ENCODE data around the gene RAD50. TPM values are rescaled to one million over a fixed set of nuclear protein-coding genes. Genes with fewer than 3 reads are reported as not detected.
"Not testable (repeated sequence)": the region's sequence is repeated elsewhere in the genome, so short reads cannot be mapped to it uniquely, and the experiment has no call there.

The RAD50 gene
- total RNA-seq, 1 donor from 2014 or later, result 55.8 TPM

DNA sequence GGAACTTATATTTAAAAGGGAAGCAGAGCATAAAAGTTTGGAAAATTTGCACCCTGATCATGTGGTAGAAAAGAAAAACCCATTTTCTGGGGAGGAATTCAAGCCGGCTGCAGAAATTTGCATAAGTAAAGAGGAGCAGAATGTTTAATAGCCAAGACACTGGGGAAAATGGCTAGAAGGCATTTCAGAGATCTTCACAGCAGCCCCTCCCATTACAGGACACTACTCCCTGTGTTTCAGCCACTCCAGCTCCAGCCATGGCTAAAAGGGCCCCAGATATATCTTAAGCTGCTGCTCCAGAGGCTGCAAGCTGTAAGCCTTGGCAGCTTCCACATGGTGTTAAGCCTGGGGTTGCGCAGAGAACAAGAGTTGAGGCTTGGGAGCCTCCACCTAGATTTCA is 7.8 kb downstream of the RAD50 start:
- H3K27me3 Mint-ChIP-seq (ENCODE audit: low read depth); H3K9me3 Mint-ChIP-seq; DNase-seq (ENCODE audit: low spot score); H3K4me3 Mint-ChIP-seq (ENCODE audit: low read depth); intact Hi-C loops (cut with micrococcal nuclease); H3K27ac Mint-ChIP-seq: not testable (repeated sequence)
- Mint-ChIP-seq H3K4me1 (ENCODE audit: low read depth) (peaks cover 32% of the 10 kb centered on the region), H3K36me3 (ENCODE audit: low read depth) (peaks cover 36% of the 10 kb centered on the region)

DNA sequence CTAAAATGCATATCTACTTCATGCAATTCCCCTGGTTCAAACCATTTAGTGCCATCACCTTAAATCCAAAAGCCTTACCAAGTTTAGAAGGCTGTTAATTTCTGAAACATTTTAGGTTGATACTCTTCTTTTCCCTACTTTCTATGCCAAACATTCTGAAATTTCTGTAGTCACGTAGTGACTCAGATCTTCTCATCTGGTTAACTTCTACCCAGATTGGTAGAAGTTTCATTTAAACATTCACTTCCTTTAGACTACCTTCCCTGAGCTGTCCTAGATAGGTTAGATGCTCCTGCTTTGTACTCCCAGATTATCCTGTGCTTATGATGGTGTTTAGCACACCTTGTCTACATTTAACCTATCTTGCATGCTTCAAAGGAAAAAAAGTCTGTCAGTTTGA is 9.9 kb downstream of the RAD50 start:
- Mint-ChIP-seq H3K4me1 (ENCODE audit: low read depth) (peaks cover 44% of the 10 kb centered on the region), H3K27me3 (ENCODE audit: low read depth) (no peaks in the 10 kb centered on the region), H3K36me3 (ENCODE audit: low read depth) (peaks cover 53% of the 10 kb centered on the region), H3K27ac (peak overlapping the region; percentile 44), H3K4me3 (ENCODE audit: low read depth) (peak overlapping the region; percentile 0), H3K9me3 (peaks cover 8% of the 10 kb centered on the region)
- intact Hi-C loops (cut with micrococcal nuclease), result loop anchor here (5.0 kb wide), 2 partner anchors 39 to 71 kb away; no protein-coding TSS in a partner anchor
- no peak for DNase-seq (ENCODE audit: low spot score)

DNA sequence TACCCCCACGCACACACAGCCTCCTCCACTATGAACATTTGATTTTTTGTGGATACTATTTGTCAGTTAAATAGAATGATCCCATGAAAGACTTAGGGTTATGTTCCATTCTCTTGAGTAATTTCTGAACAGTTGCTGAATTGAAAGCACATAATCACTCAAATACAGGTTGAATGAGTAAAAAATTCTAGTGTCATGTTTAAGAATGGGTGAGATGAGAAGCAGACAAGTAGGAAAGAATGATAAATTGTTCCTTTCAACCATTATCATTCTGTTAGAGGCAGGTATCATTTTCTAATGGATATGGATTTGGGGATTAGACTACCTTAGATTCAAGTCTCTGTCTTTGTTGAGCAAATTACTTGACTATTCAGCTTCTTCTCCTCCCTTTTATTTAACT is 19.3 kb downstream of the RAD50 start:
- DNase-seq (ENCODE audit: low spot score), result no peak
- Mint-ChIP-seq H3K9me3 (peaks cover 8% of the 10 kb centered on the region), H3K36me3 (ENCODE audit: low read depth) (peaks cover 80% of the 10 kb centered on the region), H3K4me1 (ENCODE audit: low read depth) (peaks cover 25% of the 10 kb centered on the region), H3K4me3 (ENCODE audit: low read depth) (no peak overlapping the region), H3K27ac (peak overlapping the region; percentile 30), H3K27me3 (ENCODE audit: low read depth) (no peaks in the 10 kb centered on the region)
- intact Hi-C loops (cut with micrococcal nuclease), result no loop called here

DNA sequence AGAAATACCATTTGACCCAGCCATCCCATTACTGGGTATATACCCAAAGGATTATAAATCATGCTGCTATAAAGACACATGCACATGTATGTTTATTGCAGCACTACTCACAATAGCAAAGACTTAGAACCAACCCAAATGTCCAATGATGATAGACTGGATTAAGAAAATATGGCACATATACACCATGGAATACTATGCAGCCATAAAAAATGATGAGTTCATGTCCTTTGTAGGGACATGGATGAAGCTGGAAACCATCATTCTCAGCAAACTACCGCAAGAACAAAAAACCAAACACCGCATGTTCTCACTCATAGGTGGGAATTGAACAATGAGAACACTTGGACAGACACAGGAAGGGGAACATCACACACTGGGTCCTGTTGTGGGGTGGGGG is 27.8 kb downstream of the RAD50 start:
- H3K4me3 Mint-ChIP-seq (ENCODE audit: low read depth); H3K27ac Mint-ChIP-seq; DNase-seq (ENCODE audit: low spot score); intact Hi-C loops (cut with micrococcal nuclease); H3K27me3 Mint-ChIP-seq (ENCODE audit: low read depth); H3K9me3 Mint-ChIP-seq: not testable (repeated sequence)
- H3K4me1 Mint-ChIP-seq (ENCODE audit: low read depth), result peaks cover 14% of the 10 kb centered on the region
- H3K36me3 Mint-ChIP-seq (ENCODE audit: low read depth), result peaks cover 70% of the 10 kb centered on the region

DNA sequence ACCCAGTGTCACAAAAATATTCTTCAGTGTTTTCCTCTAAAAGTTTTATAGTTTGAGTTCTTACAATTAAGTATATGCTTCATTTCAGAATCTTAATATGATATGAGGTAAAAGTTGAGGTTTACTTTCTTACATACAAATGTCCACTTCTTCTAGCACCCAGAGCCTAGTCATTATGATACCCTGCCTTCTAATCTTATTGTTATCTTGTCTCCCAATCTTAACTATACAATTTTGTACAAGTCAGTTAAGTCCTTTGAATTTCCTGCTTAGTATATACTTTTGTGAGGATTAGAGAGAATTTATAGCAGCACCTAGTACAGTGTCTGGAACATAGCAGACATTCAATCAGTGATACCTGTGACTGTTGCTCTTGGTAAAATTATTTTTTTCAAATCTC is 29.3 kb downstream of the RAD50 start:
- DNase-seq (ENCODE audit: low spot score), result no peak
- Mint-ChIP-seq H3K4me1 (ENCODE audit: low read depth) (peaks cover 16% of the 10 kb centered on the region), H3K27me3 (ENCODE audit: low read depth) (no peaks in the 10 kb centered on the region), H3K27ac (peak overlapping the region; percentile 21), H3K9me3 (peaks cover 4% of the 10 kb centered on the region), H3K36me3 (ENCODE audit: low read depth) (peaks cover 80% of the 10 kb centered on the region), H3K4me3 (ENCODE audit: low read depth) (no peak overlapping the region)
- intact Hi-C loops (cut with micrococcal nuclease), result loop anchor here (2.0 kb wide), 1 partner anchor 51 kb away; no protein-coding TSS in a partner anchor

DNA sequence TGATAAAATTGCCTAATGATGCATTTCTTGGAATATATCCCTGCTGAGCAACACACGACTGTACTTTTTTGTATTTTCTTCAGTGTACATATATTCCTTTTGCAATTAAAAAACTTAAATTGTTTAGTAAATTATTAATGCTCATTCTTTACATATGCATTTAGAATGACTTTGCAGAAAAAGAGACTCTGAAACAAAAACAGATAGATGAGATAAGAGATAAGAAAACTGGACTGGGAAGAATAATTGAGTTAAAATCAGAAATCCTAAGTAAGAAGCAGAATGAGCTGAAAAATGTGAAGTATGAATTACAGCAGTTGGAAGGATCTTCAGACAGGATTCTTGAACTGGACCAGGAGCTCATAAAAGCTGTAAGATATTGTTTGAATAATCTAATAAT is 32.7 kb downstream of the RAD50 start:
- no peak overlapping the region for H3K27ac Mint-ChIP-seq
- peaks cover 76% of the 10 kb centered on the region for H3K36me3 Mint-ChIP-seq (ENCODE audit: low read depth)
- intact Hi-C loops (cut with micrococcal nuclease), result no loop called here
- H3K27me3 Mint-ChIP-seq (ENCODE audit: low read depth), result no peaks in the 10 kb centered on the region
- H3K9me3 Mint-ChIP-seq, result no peaks in the 10 kb centered on the region
- no peak overlapping the region for H3K4me3 Mint-ChIP-seq (ENCODE audit: low read depth)
- no peak for DNase-seq (ENCODE audit: low spot score)
- H3K4me1 Mint-ChIP-seq (ENCODE audit: low read depth), result peaks cover 27% of the 10 kb centered on the region

DNA sequence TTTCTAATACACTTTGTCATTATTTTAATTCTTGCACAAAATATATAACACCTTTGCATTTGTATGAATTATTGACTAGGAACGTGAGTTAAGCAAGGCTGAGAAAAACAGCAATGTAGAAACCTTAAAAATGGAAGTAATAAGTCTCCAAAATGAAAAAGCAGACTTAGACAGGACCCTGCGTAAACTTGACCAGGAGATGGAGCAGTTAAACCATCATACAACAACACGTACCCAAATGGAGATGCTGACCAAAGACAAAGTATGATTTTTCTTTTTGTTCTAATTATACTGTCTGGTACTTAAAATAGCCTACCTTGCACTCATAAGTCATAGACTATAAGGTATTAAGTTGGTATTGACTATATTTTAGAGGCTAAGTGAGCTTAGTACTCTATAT is 34.4 kb downstream of the RAD50 start:
- no peaks in the 10 kb centered on the region for H3K27me3 Mint-ChIP-seq (ENCODE audit: low read depth)
- no peak overlapping the region for H3K27ac Mint-ChIP-seq
- intact Hi-C loops (cut with micrococcal nuclease), result loop anchor here (5.0 kb wide), 1 partner anchor 211 kb away; no protein-coding TSS in a partner anchor
- no peak for DNase-seq (ENCODE audit: low spot score)
- H3K4me3 Mint-ChIP-seq (ENCODE audit: low read depth), result no peak overlapping the region
- H3K4me1 Mint-ChIP-seq (ENCODE audit: low read depth), result peaks cover 21% of the 10 kb centered on the region
- peaks cover 77% of the 10 kb centered on the region for H3K36me3 Mint-ChIP-seq (ENCODE audit: low read depth)
- no peaks in the 10 kb centered on the region for H3K9me3 Mint-ChIP-seq

DNA sequence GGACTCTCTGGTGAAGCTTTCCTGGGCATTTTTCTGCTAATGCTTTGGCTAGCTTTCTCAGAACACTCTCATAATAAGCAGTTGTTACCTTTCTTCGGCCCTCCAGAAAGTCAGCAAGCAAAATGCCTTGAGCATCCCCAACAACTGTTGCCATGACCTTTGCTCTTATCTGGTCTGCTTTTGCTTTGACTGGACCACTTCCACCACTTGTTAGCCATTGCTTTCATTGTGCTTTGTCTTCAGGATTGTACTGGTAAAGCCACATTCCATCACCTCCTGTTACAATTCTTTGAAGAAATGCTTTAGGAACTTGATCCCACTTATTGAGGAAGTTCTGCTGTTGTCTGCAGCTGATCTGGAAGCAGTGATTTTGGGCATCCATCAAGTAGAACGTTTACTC is 35.7 kb downstream of the RAD50 start:
- no peaks in the 10 kb centered on the region for H3K27me3 Mint-ChIP-seq (ENCODE audit: low read depth)
- H3K4me3 Mint-ChIP-seq (ENCODE audit: low read depth), result no peak overlapping the region
- no peaks in the 10 kb centered on the region for H3K9me3 Mint-ChIP-seq
- peaks cover 82% of the 10 kb centered on the region for H3K36me3 Mint-ChIP-seq (ENCODE audit: low read depth)
- intact Hi-C loops (cut with micrococcal nuclease), result loop anchor here (2.0 to 5.0 kb wide), 2 partner anchors 210 to 228 kb away; no protein-coding TSS in a partner anchor
- no peak overlapping the region for H3K27ac Mint-ChIP-seq
- no peak for DNase-seq (ENCODE audit: low spot score)
- H3K4me1 Mint-ChIP-seq (ENCODE audit: low read depth), result peaks cover 18% of the 10 kb centered on the region

DNA sequence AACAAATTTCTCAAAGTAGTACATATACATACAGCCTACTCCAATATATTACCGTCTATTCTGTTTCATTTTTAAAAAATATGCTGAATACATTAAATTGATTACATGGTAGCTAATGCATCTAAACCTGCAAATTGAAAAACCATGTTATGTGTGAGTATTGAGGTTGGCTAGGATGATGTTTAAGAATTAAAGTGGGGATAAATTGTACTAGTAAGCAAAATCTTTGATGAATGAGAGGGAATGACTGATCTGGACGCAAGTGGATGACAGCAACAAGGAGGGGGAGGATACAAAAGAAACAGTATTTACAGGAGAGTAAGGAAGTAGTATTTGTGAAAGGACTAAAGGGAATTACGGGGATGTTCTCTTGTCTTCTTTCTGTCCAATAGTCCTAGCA is 37.4 kb downstream of the RAD50 start:
- Mint-ChIP-seq H3K27ac (no peak overlapping the region), H3K36me3 (ENCODE audit: low read depth) (peaks cover 79% of the 10 kb centered on the region), H3K9me3 (no peaks in the 10 kb centered on the region), H3K4me1 (ENCODE audit: low read depth) (peaks cover 18% of the 10 kb centered on the region), H3K27me3 (ENCODE audit: low read depth) (no peaks in the 10 kb centered on the region), H3K4me3 (ENCODE audit: low read depth) (no peak overlapping the region)
- DNase-seq (ENCODE audit: low spot score), result no peak
- intact Hi-C loops (cut with micrococcal nuclease), result loop anchor here (5.0 kb wide), 1 partner anchor 208 kb away; no protein-coding TSS in a partner anchor

DNA sequence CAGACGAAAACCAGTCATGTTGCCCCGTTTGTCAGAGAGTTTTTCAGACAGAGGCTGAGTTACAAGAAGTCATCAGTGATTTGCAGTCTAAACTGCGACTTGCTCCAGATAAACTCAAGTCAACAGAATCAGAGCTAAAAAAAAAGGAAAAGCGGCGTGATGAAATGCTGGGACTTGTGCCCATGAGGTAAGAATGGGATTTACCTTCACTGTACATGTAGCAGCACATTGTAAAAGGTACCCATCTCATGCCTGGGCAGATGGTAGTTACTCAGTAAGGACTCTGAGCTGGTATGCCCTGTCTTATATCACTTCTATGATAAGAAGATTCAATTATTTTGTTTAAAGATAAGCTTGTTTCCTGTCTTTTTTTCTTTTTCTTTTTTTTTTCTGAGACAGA is 38.8 kb downstream of the RAD50 start:
- H3K36me3 Mint-ChIP-seq (ENCODE audit: low read depth), result peaks cover 77% of the 10 kb centered on the region
- no peak overlapping the region for H3K27ac Mint-ChIP-seq
- H3K27me3 Mint-ChIP-seq (ENCODE audit: low read depth), result no peaks in the 10 kb centered on the region
- no peak for DNase-seq (ENCODE audit: low spot score)
- no peaks in the 10 kb centered on the region for H3K9me3 Mint-ChIP-seq
- H3K4me1 Mint-ChIP-seq (ENCODE audit: low read depth), result peaks cover 14% of the 10 kb centered on the region
- no peak overlapping the region for H3K4me3 Mint-ChIP-seq (ENCODE audit: low read depth)
- intact Hi-C loops (cut with micrococcal nuclease), result no loop called here

DNA sequence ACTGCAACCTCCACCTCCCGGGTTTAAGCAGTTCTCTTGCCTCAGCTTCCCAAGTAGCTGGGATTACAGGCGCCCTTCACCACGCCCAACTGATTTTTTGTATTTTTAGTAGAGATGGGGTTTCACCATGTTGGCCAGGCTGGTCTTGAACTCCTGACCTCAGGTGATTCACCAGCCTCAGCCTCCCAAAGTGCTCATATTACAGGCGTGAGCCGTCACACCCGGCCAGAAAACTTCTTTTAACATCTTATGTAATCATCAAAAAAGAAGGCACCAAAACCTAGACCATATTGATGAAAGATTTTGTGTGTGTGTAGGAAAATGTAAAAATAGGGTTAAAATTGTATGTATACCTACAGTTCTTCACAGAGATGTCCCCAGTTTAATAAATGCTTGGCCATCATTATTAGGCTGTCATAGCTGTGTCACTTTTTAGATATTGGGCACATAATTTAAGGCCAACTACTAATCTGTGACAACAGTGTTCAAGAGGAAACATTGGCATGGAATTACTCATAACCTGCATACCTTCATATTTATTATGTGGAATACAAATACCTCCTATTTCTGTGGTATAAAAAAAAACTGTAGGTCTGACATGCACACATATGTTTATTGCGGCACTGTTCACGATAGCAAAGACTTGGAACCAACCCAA is 44.4 kb downstream of the RAD50 start:
- Mint-ChIP-seq H3K27me3 (ENCODE audit: low read depth) (no peaks in the 10 kb centered on the region), H3K9me3 (no peaks in the 10 kb centered on the region), H3K4me3 (ENCODE audit: low read depth) (no peak overlapping the region), H3K27ac (no peak overlapping the region), H3K4me1 (ENCODE audit: low read depth) (peaks cover 7% of the 10 kb centered on the region), H3K36me3 (ENCODE audit: low read depth) (peaks cover 71% of the 10 kb centered on the region)
- intact Hi-C loops (cut with micrococcal nuclease), result no loop called here
- DNase-seq (ENCODE audit: low spot score), result no peak

DNA sequence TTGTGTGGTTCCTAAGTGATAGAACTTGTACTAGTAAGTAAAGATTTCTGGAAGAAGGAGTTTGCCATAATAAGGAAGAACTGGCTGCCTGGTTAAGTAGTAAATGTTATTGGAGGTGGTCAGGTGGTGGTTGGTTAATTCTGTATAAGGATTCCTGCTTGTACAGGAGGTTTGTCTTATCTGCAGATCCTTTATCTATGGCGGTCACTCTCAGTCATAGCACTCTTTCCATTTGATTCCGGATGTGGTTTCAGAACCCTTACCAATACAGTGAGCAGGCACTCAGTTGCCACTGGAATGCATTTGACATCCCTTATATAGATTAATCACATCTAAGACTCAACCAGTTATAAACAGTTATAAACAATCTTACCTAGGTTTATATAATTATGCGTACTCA is 50.3 kb downstream of the RAD50 start:
- intact Hi-C loops (cut with micrococcal nuclease), result no loop called here
- Mint-ChIP-seq H3K36me3 (ENCODE audit: low read depth) (peaks cover 73% of the 10 kb centered on the region), H3K9me3 (peaks cover 5% of the 10 kb centered on the region), H3K4me3 (ENCODE audit: low read depth) (no peak overlapping the region), H3K4me1 (ENCODE audit: low read depth) (peaks cover 12% of the 10 kb centered on the region), H3K27me3 (ENCODE audit: low read depth) (no peaks in the 10 kb centered on the region), H3K27ac (no peak overlapping the region)
- DNase-seq (ENCODE audit: low spot score), result no peak

DNA sequence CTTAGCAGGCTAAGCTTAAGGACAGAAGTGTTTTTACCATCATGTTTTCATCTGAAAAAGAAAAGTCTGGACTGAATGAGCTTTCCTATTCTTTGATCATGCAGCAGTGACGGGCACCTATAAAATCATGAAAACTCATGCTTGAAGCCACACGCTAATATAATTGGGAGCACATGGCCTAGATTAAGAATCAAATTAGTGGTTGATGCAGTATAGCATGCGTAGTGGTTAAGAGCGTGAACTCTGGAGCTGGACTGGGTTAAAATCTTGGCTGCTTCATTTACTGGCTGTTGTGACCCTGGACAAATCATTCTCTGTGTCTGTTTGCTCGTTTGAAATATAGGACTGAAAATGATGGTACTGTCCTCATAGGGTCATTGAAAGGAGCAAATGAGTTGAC is 51.3 kb downstream of the RAD50 start:
- Mint-ChIP-seq H3K4me1 (ENCODE audit: low read depth) (peaks cover 11% of the 10 kb centered on the region), H3K27me3 (ENCODE audit: low read depth) (no peaks in the 10 kb centered on the region), H3K9me3 (peaks cover 5% of the 10 kb centered on the region), H3K36me3 (ENCODE audit: low read depth) (peaks cover 69% of the 10 kb centered on the region), H3K4me3 (ENCODE audit: low read depth) (no peak overlapping the region), H3K27ac (no peak overlapping the region)
- no peak for DNase-seq (ENCODE audit: low spot score)
- intact Hi-C loops (cut with micrococcal nuclease), result no loop called here

All from activated T-helper 2 cell treated with anti-CD3 and anti-CD28 coated beads, Interferon-gamma antibody, Interleukin-2, Interleukin-4, amounts not matched to agents 10 μg/mL and 5 μg/mL and 100 μg/mL, durations not matched to agents 14 hours and 24 hours and 36 hours (primary cell).